HCT116 (cell line): ENCODE results near the gene TRIM14. TPM values are rescaled to one million over a fixed set of nuclear protein-coding genes. Genes with fewer than 3 reads are reported as not detected.
A peak's percentile ranks its signal among the peaks of the same experiment; 100 is the strongest.

Experiments used
- ATAC-seq: fragments of 200-7000 bp; cut with Tn5 transposase; 2 replicates; pipeline ENCODE4 v1.9.1; 2020; ENCODE audit warnings: mild to moderate bottlenecking, moderate library complexity
- BruUV-seq: library from RNA; stranded (reverse); fragments of 400-500 nt; replicated peaks from 2 replicates; lab custom pipeline; 2021; lab: Mats Ljungman, UMichigan
- CTCF ChIA-PET: fragments of 300-600 bp; sonication (Branson Sonifier 250); formaldehyde crosslinking; loops from one replicate; lab custom pipeline; 2021; ENCODE audit warnings: antibody characterized with exemption; lab: Charles Lee
- POLR2A ChIA-PET: fragments of 300-600, 350-600 bp; sonication (Branson Sonifier 250); formaldehyde crosslinking; loops from one replicate; lab custom pipeline; 2021; ENCODE audit warnings: antibody characterized with exemption; lab: Charles Lee
- RAD21 ChIA-PET, 2 experiments: fragments of 300-600 bp; sonication (Branson Sonifier 250); formaldehyde crosslinking; loops; one replicate each; lab custom pipeline; 2023; ENCODE audit warnings: low total read pairs in 2 of 2; ENCODE audit not compliant: uncharacterized antibody in 2 of 2, unreplicated experiment in 2 of 2, low non-redundant PET in 1 of 2; lab: Charles Lee
- DNase-seq: peaks from one replicate; pipeline ENCODE4 v3.0.0-alpha.2; 2010; ENCODE audit warnings: low read depth, low spot score
- H2AFZ ChIP-seq: fragments of 200-600 bp; shearing (Covaris generic), sonication (generic); 2 replicates; pipeline ENCODE4 v1.6.1; 2017; ENCODE audit warnings: low read depth, mixed run types, mixed read lengths, antibody characterized with exemption, low read length; ENCODE audit not compliant: poor library complexity, severe bottlenecking
- H3K27ac ChIP-seq: 2 replicates; pipeline ENCODE4 v1.5.1; 2012; ENCODE audit warnings: low read depth, low read length
- H3K27me3 ChIP-seq: fragments of 200-600 bp; sonication (generic); 2 replicates; pipeline ENCODE4 v1.6.1; 2016; ENCODE audit warnings: mixed run types, low read length, mixed read lengths; ENCODE audit not compliant: insufficient read depth
- H3K36me3 ChIP-seq, 2 experiments: fragments of 200-500 bp in 1 of 2; fragments of 200-600 bp in 1 of 2; sonication (Bioruptor generic) in 1 of 2; sonication (generic) in 1 of 2; 2 replicates each; pipeline versions ENCODE4 v1.5.1 to v1.6.1; 2014 to 2016; ENCODE audit warnings: low read length in 2 of 2, inconsistent platforms in 1 of 2, mixed read lengths in 1 of 2, mixed run types in 1 of 2; ENCODE audit not compliant: insufficient read depth in 2 of 2, control insufficient read depth in 1 of 2
- H3K4me1 ChIP-seq, 2 experiments: fragments of 200-600 bp in 1 of 2; sonication (generic) in 1 of 2; 2 replicates each; pipeline versions ENCODE4 v1.5.1 to v1.6.1; 2012 to 2017; ENCODE audit warnings: low read length in 2 of 2, inconsistent platforms in 1 of 2, mild to moderate bottlenecking in 1 of 2, mixed read lengths in 1 of 2, mixed run types in 1 of 2, moderate library complexity in 1 of 2; ENCODE audit not compliant: insufficient read depth in 2 of 2, control insufficient read depth in 1 of 2
- H3K4me2 ChIP-seq: fragments of 200-600 bp; sonication (generic); 2 replicates; pipeline ENCODE4 v1.6.1; 2017; ENCODE audit warnings: mixed run types, low read length, mixed read lengths
- H3K4me3 ChIP-seq, 2 experiments: fragments of 200-600 bp in 1 of 2; sonication (generic) in 1 of 2; replicated peaks in 1 of 2; 2 replicates each; pipeline ENCODE4 v1.5.1; 2011 to 2016; ENCODE audit warnings: low read length in 2 of 2, control low read depth in 1 of 2, low read depth in 1 of 2, mild to moderate bottlenecking in 1 of 2, mixed read lengths in 1 of 2, mixed run types in 1 of 2
- H3K79me2 ChIP-seq: fragments of 200-600 bp; sonication (generic); 2 replicates; pipeline ENCODE4 v1.6.1; 2017; ENCODE audit warnings: mild to moderate bottlenecking, mixed run types, low read length, moderate library complexity, mixed read lengths; ENCODE audit not compliant: insufficient read depth
- H3K9ac ChIP-seq: fragments of 200-600 bp; sonication (generic); 2 replicates; pipeline ENCODE4 v1.6.1; 2016; ENCODE audit warnings: low read length, mixed read lengths
- H3K9me2 ChIP-seq: fragments of 200-600 bp; sonication (generic), shearing (Covaris generic); 2 replicates; pipeline ENCODE4 v1.6.1; 2017; ENCODE audit warnings: mixed run types, mild to moderate bottlenecking, moderate library complexity; ENCODE audit not compliant: insufficient read depth
- H3K9me3 ChIP-seq, 2 experiments: fragments of 200-500 bp in 1 of 2; fragments of 200-600 bp in 1 of 2; sonication (Bioruptor generic) in 1 of 2; sonication (generic) in 1 of 2; 2 replicates each; pipeline ENCODE4 v1.6.1; 2014 to 2017; ENCODE audit warnings: low read length in 2 of 2, mixed read lengths in 2 of 2, inconsistent platforms in 1 of 2, low read depth in 1 of 2, mild to moderate bottlenecking in 1 of 2, mixed run types in 1 of 2, moderate library complexity in 1 of 2; ENCODE audit not compliant: control insufficient read depth in 1 of 2, insufficient read depth in 1 of 2
- H4K20me1 ChIP-seq: fragments of 200-600 bp; sonication (generic), shearing (Covaris generic); 2 replicates; pipeline ENCODE4 v1.6.1; 2017; ENCODE audit warnings: mixed run types, mild to moderate bottlenecking, moderate library complexity; ENCODE audit not compliant: insufficient read depth
- CBX3 ChIP-seq: IDR thresholded peaks from 2 replicates; pipeline ENCODE4 v1.6.1; 2012; ENCODE audit warnings: low read depth
- CTCF ChIP-seq, 3 experiments: fragments of 200-600 bp in 1 of 3; sonication (generic) in 1 of 3; IDR thresholded peaks in 2 of 3; conservative IDR thresholded peaks in 1 of 3; 2 replicates each; pipeline ENCODE4 v1.5.1; 2012 to 2017; ENCODE audit warnings: low read depth in 2 of 3, low read length in 2 of 3, antibody characterized with exemption in 1 of 3, borderline replicate concordance in 1 of 3, control low read depth in 1 of 3, mild to moderate bottlenecking in 1 of 3, mixed read lengths in 1 of 3, mixed run types in 1 of 3, moderate library complexity in 1 of 3; ENCODE audit not compliant: insufficient read depth in 1 of 3
- EGR1 ChIP-seq: IDR thresholded peaks from 2 replicates; pipeline ENCODE4 v1.6.1; 2012; ENCODE audit warnings: low read depth
- EZH2 ChIP-seq: fragments of 200-600 bp; sonication (generic); IDR thresholded peaks from 2 replicates; pipeline ENCODE4 v1.6.1; 2017; ENCODE audit warnings: antibody characterized with exemption, mixed run types
- JUND ChIP-seq: IDR thresholded peaks from 2 replicates; pipeline ENCODE4 v1.6.1; 2012
- MAX ChIP-seq: IDR thresholded peaks from 2 replicates; pipeline ENCODE4 v1.6.1; 2012
- POLR2A ChIP-seq: IDR thresholded peaks from 2 replicates; pipeline ENCODE4 v1.7.0; 2011; ENCODE audit warnings: borderline replicate concordance; ENCODE audit not compliant: insufficient read depth, insufficient read length; ENCODE audit errors: extremely low read depth
- POLR2AphosphoS5 ChIP-seq: IDR thresholded peaks from 2 replicates; pipeline ENCODE4 v1.6.1; 2011; ENCODE audit warnings: mild to moderate bottlenecking, low read depth, low read length, moderate library complexity
- SIN3A ChIP-seq: IDR thresholded peaks from 2 replicates; pipeline ENCODE4 v1.6.1; 2012; ENCODE audit warnings: low read depth
- SP1 ChIP-seq: IDR thresholded peaks from 2 replicates; pipeline ENCODE4 v1.6.1; 2012; ENCODE audit warnings: low read depth
- YY1 ChIP-seq: IDR thresholded peaks from 2 replicates; pipeline ENCODE4 v1.6.1; 2011; ENCODE audit warnings: low read length, low read depth, moderate library complexity, mild to moderate bottlenecking; ENCODE audit not compliant: insufficient replicate concordance; ENCODE audit errors: extremely low read depth
- ZNF274 ChIP-seq: fragments of 200-500 bp; sonication (Bioruptor generic); IDR thresholded peaks from 2 replicates; pipeline ENCODE4 v1.6.1; 2014; ENCODE audit warnings: mild to moderate bottlenecking, low read depth, low read length, inconsistent platforms
- intact Hi-C: fragments of 100-400 bp; cut with micrococcal nuclease; formaldehyde crosslinking; loops from 2 replicates; pipeline ENCODE4 v1.10.0; 2022
- total RNA-seq: library from RNA; stranded (reverse); gene quantifications from one replicate; pipeline ENCODE4 v1.2.1, GENCODE V29; 2021; ENCODE audit not compliant: unreplicated experiment

The TRIM14 gene
- total RNA-seq, 1 experiment from 2014 or later: 24.4 TPM

- ChIA-PET POLR2A (interaction anchor here (1.0 to 7.5 kb wide), 5 partner anchors 11 to 210 kb away, joined by 3 to 73 read pairs (median 5); partner anchors contain the start of genes NANS, TBC1D2 and TRMO), RAD21 (no interaction called here), CTCF (interaction anchor here (1.2 to 1.8 kb wide), 5 partner anchors 8 to 123 kb away, joined by 3 to 13 read pairs (median 6); partner anchors contain the start of genes NANS and TRMO)
- TF ChIP-seq JUND (no peak), YY1 (peak; percentile 49), POLR2AphosphoS5 (peak; percentile 87), EZH2 (no peak), CTCF (IDR thresholded peaks at IDR 0.05 in 2 of 3, conservative IDR thresholded peaks at IDR 0.05 in 1 of 3; ENCODE audit: borderline replicate concordance in 1 of 3, insufficient read depth in 1 of 3, low read depth in 2 of 3, low read length in 2 of 3) (peak in 2 of 3 experiments; percentile 27 to 34; a peak in 1 of 6 replicates), MAX (peak; percentile 97), CBX3 (peak; percentile 55; the same call in 1 of the 2 replicates), EGR1 (no peak), POLR2A (peak; percentile 93), SIN3A (peak; percentile 89), SP1 (peak; percentile 74), ZNF274 (no peak)
- Histone ChIP-seq H3K79me2 (peaks cover 51% of the 10 kb centered on the region), H3K4me2 (peak overlapping the region; percentile 91), H3K27ac (peak overlapping the region; percentile 57), H3K9me2 (no peaks in the 10 kb centered on the region), H3K36me3 (peaks cover 9 to 11% of the 10 kb centered on the region in 2 experiments; a peak in 2 of 4 replicates), H4K20me1 (no peaks in the 10 kb centered on the region), H2AFZ (no peak overlapping the region), H3K9me3 (no peaks in the 10 kb centered on the region), H3K4me1 (peaks cover 4 to 24% of the 10 kb centered on the region in 2 experiments; a peak in 3 of 4 replicates), H3K27me3 (no peaks in the 10 kb centered on the region), H3K9ac (peak overlapping the region; percentile 95), H3K4me3 (peak overlapping the region; percentile 76 to 80)
- intact Hi-C loops: loop anchor here (2.0 kb wide), 1 partner anchor 123 kb away; the partner anchor contains the start of gene TRMO
- ATAC-seq: peak; percentile 90
- TSS peak; percentile 81 for BruUV-seq
- peak; percentile 87 for DNase-seq
Measured at GRCh38 chr9:98045234-98046179, 73.5 kb downstream of the TRIM14 start.
